Posterior cingulate gyrus (tissue), 11 donors: ENCODE data around the gene HERC6.
A peak's percentile ranks its signal among the peaks of the same experiment; 100 is the strongest.
"Not testable (repeated sequence)": the region's sequence is repeated elsewhere in the genome, so short reads cannot be mapped to it uniquely, and the experiment has no call there.

Source experiments
- DNase-seq, 10 donors: peaks; one replicate each; pipeline versions ENCODE4 v3.0.0 to v3.0.0-alpha.2; 2020 to 2021; ENCODE audit warnings: mixed read lengths in 3 of 10
- intact Hi-C: fragments of 100-400 bp; cut with DNase I; formaldehyde crosslinking; loops from one replicate; pipeline ENCODE4 v1.15.1; 2023

Gene HERC6

DNA sequence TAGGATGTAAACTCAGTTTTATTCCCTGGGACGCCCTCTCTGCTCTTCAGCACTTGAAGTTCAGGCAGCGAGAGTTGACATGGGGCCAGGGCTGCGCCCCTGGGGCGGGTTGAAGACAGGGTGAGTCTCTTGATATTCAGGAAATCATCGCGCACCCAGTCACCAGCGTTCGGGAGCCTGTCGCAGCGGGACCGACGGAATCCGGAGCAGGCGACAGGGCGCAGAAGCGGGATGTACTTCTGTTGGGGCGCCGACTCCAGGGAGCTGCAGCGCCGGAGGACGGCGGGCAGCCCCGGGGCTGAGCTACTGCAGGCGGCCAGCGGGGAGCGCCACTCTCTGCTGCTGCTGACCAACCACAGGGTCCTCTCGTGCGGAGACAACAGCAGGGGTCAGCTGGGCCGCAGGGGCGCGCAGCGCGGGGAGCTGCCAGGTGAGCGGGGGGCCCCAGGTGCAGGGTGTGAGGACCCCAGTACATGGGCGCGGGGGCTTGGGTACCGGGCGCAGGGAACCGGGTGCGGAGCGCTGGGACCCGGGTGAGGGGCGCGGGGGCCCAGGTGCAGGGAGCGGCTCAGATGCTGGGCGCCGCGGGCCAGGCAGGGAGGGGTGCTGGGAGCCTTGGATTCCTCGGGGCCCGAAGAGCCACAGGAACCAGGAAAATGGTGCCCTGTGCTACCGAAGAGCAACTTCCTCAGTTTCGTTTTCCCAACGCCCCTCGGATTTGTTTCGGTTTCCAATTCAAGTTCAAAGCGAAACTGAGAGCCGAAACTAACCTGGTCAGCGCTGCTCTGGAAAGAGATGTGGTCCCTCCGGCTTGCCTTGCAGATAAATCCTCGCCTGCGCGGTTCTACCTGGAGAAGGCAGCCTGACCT, at the start of gene HERC6:
HERC6 (plus strand) TSS at position 162 of the 869 bp plus-strand sequence; CDS start at position 232, 70 bp downstream.
- DNase-seq = peak; percentile 61 to 96 (median 76)
- intact Hi-C loops = loop anchor here (1.0 to 10.0 kb wide), 3 partner anchors 78 to 164 kb away; partner anchors contain the start of genes HERC5 and PPM1K

DNA sequence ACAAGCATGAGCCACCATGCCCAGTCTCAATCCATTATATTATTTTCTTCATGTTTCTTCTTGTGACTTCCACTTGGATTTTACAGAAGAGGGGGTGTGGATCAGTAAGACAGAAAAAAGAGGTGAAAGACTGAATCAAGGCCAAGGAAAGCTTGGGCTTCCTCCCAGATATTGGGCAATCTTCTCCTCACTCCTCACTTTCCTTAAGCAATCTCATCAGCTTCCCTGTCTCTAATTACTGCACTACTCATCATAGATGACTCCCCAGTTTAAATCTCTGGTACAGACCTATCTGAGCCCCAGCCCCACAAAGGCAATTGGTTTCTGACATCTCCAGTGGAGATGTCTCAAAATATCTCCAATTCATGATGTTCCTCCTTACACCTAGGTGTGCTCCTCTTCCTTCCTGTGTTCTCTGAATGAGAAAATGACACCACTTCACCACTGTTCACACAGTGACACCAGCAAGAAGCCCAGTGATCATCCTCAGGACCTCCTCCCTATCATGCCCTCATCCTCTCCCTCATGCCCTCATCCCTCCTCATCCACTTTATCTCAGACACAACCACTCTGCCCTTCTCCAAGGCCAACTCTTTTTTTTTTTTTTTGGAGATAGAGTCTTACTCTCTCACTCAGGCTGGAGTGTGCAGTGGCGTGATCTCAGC, 44.8 kb upstream of the HERC6 start:
- DNase-seq = no peak
- intact Hi-C loops = no loop called here

- intact Hi-C loops = no loop called here
- peak in 1 of 10 donors; percentile 75 for DNase-seq
Measured at GRCh38 chr4:88335092-88335665, 43.5 kb upstream of the HERC6 start.

DNA sequence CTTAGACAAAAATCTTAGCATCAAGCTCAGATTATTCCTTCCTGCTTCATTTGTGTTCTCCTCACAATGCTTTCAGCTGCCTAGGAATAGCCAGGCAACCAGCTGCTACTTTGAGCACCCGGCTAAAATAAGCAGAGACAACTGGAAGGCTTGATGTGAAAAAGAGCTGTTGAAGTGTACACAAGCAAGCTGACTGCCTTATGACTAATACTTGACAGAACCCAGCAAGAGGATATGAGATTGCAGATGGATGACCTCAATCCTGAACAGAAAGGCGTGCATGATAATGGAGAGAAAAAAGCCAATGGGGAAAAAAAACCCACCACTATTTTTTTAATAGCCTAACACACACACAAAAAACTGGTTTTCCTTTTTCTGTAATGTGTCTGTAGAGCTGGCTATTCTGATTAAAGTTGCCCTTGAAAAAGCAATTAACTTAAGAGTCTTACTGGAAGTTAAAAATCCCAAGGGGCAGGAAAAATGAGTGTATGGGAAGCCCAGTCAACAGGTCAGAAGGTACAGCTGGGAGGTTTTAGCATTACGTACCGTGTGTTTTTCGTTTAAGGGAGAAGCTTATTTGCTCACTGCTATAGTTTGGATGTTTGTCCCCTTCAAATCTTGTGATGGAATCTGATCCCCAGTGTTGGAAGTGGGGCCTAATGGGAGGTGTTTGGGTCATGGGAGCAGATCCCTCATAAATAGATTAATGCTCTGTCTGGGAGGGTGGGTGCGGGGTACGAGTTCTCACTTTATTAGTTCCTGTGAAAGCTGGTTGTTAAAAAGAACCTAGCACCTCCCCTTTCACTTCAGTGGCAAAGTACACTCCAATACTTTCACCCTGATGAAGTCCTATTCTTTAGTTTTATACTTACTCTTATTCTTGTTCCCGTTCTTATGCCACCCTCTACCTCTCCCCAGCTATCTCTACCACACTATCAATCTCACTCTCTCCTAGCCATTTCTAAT, 37.1 kb upstream of the HERC6 start:
- intact Hi-C loops = no loop called here
- peak in 6 of 10 donors; percentile 12 to 90 (median 34) for DNase-seq

DNA sequence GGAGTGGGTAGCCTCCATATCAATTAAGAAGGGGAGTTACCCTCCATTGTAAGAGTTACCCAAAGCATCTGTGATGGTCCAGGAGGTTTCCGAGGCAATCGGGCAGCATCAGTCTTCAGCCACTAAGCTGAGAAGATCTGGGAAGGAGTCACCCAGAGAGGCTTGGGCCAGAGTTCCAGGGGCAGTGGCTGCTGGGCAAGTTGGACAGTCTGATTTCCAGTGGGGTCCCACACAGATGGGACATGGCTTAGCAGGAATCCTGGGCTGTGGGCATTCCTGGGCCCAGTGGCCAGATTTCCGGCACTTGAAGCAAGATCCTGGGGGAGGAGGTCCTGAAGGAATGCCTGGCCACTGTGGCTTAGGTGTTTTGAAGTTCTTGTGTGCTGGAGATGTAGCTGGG, 31.8 kb upstream of the HERC6 start:
- intact Hi-C loops = not testable (repeated sequence)
- peak in 1 of 10 donors; percentile 77 for DNase-seq

DNA sequence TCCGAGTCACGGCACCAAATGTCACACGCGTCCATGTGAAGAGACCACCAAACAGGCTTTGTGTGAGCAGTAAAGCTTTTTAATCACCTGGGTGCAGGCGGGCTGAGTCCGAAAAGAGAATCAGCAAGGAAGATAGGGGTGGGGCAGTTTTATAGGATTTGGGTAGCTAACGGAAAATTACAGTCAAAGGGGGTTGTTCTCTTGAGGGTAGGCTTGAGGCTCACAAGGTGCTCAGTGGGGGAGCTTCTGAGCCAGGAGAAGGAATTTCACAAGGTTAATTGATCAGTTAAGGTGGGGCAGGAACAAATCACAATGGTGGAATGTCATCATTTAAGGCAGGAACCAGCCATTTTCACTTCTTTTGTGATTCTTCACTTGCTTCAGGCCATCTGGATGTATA, 29.9 kb upstream of the HERC6 start:
- intact Hi-C loops, DNase-seq: not testable (repeated sequence)

GRCh38 chr4:88350786-88351185, 27.9 kb upstream of the HERC6 start:
- DNase-seq = no peak

DNA sequence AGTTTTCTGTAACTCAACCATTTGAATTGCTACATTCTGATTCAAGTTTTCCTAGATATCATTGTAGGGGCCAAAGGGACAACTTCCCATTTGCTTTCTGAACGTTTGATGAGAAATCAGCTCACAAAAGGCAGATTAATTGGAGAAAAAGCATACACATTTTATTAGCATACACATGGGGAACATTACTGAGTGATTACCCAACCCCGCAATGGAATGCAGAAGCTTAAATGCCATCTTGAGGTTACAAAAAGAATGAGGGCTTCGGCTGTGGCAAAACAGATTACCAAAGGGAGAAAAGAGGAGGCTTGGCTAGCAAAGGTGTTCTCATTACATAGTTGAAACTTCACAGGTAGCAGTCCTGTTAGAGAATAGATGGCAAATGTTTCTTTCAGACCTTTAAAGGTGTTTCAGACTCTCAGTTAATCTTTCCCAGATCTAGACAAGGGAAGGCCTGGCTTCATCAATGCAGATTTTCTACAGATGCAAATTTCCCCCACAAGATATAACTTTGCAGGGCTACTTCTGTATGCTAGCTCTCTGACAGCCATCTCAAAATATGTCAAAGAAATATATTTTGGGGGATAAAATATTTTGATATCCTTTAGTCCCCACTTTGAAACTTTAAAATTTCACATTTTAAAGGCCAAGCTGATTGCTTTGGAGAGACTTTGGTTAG, 26.5 kb upstream of the HERC6 start:
- DNase-seq = no peak
- intact Hi-C loops = no loop called here

More at GRCh38 chr4:88350786-88351185, 27.9 kb upstream of the HERC6 start:
- intact Hi-C loops = no loop called here

DNA sequence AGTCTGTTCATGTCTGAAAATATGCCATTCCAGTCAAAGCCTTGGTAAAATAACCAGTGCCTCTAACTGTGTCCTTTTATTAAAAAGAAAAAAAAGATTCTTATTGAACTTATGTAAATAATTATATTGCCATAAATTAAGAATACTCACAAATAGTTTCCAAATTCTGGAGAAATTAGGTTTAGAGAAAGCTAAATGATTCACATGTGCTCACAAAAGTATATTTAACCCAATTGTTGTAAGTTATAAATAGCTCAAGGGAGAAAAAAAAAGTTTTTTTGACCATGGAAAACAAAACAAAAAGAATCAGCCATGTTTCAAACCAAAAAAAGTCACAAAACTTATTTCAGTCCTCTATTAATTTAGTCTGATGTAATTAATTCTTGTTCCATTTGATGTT, 25.3 kb upstream of the HERC6 start:
- intact Hi-C loops = no loop called here
- no peak for DNase-seq

DNA sequence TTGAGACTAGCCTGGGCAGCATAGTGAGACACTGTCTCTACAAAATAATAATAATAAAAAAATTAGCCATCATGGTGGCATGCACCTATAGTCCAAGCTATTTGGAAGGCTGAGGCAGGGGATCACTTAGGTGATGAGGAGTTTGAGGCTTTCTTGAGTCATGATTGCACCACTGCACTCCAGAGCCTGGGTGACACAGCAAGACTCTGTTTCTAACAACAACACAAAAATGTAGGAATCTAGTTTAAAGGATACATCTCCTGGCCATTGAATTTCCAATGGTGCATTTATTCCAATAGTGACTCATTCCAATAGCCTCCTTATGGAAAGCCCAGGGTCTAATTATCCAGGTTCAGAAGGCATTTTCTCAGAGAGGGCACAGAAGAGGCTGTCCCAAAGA, 21.9 kb upstream of the HERC6 start:
- DNase-seq = no peak
- intact Hi-C loops = no loop called here

- intact Hi-C loops = no loop called here
- DNase-seq = no peak
Measured at GRCh38 chr4:88357262-88357661, 21.4 kb upstream of the HERC6 start.

DNA sequence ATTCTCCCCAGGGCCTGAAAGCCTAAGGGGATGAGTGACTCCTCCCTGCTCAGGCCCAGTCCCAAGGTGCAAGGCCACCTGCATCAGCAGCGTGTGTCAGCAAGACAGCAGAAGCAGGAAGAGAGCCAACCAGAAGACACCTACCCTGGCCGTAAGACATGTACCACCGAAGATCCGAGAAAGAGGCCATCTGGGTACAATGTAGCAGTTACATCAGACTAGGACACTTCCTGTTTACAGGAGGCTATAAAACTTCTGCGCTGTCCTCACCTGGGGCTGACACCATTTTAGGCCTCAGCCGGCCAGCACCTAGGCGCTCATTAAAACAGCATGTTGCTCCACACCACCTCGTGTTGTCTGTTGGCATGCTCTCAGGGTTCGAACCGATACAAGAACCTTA, 19.1 kb upstream of the HERC6 start:
- DNase-seq = no peak
- intact Hi-C loops = no loop called here

- intact Hi-C loops = no loop called here
- peak in 2 of 10 donors; percentile 60 to 78 for DNase-seq
Measured at GRCh38 chr4:88360256-88360655, 18.4 kb upstream of the HERC6 start.

GRCh38 chr4:88360791-88361190, 17.9 kb upstream of the HERC6 start:
- DNase-seq = peak in 1 of 10 donors; percentile 80
- intact Hi-C loops = no loop called here

DNA sequence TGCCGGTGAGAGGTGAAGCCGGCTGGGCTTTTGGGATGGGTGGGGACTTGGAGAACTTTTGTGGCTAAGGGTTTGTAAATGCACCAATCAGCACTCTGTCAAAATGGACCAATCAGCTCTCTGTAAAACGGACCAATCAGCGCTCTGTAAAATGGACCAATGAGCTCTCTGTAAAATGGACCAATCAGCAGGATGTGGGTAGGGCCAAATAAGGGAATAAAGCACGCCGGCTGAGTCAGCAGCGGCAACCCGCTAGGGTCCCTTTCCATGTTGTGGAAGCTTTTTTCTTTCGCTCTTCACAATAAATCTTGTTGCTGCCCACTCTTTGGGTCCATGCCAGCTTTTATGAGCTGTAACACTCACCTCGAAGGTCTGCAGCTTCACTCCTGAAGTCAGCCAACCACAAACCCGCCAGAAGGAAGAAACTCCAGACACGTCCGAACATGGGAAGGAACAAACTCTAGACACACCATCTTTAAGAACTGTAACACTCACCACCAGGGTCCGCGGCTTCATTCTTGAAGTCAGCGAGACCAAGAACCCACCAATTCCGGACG, 17.4 kb upstream of the HERC6 start:
- DNase-seq, intact Hi-C loops: not testable (repeated sequence)

DNA sequence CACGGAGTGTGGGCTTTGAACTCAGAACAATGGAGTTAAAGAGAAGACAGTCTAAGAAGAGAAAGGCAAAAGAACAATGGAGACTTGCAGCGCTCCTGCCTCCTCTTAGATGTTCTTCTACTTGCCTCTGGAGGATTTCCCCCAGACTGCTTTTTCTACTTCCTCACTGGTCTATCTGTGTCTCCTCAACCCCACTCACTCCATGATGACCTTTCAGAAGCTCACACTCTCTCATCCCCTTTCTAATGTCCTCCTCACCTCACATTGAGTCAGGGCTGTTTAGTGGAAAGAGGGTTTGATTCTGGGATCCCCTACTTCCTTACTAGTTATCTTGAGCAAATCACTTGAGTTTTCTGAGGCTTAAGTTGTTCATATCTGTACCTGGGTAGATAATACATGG, 12.2 kb upstream of the HERC6 start:
- DNase-seq = no peak
- intact Hi-C loops = no loop called here

- intact Hi-C loops = loop anchor here (2.0 kb wide), 1 partner anchor 147 kb away; no protein-coding TSS in a partner anchor
- no peak for DNase-seq
Measured at GRCh38 chr4:88367826-88368225, 10.8 kb upstream of the HERC6 start.

GRCh38 chr4:88369180-88369812, 9.4 kb upstream of the HERC6 start:
- intact Hi-C loops = loop anchor here (2.0 kb wide), 1 partner anchor 146 kb away; no protein-coding TSS in a partner anchor
- DNase-seq = not testable (repeated sequence)

DNA sequence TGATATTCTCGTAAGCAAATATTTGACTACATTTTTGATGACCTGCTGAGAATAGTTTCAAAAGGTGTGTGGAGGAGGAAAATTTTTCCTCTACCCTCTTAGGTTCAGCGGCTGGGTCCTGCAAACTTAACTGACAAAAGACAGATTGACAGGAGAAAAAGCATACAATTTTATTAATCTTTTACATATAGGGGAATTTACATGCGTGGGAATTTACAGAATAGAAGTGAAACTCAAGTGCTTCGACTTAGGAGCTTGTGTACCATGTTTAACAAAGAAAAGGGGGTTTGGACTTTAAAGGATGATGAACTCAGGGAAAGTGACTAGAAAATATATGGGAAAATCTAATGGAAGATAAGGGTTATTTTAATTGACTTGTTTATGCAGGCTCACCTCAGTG, 2.5 kb downstream of the HERC6 start:
- intact Hi-C loops = no loop called here
- no peak for DNase-seq
